SU-DHL-6 (cell line): ENCODE data around the gene CEP104.

Experiments
- H2AFZ ChIP-seq: fragments of 200-600 bp; sonication (generic); 2 replicates; pipeline ENCODE4 v1.6.1; 2014; ENCODE audit warnings: low read depth, mild to moderate bottlenecking, moderate library complexity, mixed read lengths, antibody characterized with exemption, low read length; ENCODE audit not compliant: severe bottlenecking
- H3F3A ChIP-seq: fragments of 200-600 bp; shearing (Covaris generic); 2 replicates; pipeline ENCODE4 v1.6.0; 2016; ENCODE audit warnings: antibody characterized with exemption, mild to moderate bottlenecking; ENCODE audit not compliant: insufficient read depth
- H3K27ac ChIP-seq: fragments of 200-600 bp; sonication (generic); 2 replicates; pipeline ENCODE4 v1.5.1; 2016; ENCODE audit warnings: low read depth, mild to moderate bottlenecking, low read length, moderate library complexity, mixed read lengths
- H3K27me3 ChIP-seq: fragments of 200-600 bp; sonication (generic), shearing (Covaris generic); 2 replicates; pipeline ENCODE4 v1.6.0; 2014; ENCODE audit warnings: mild to moderate bottlenecking, low read length
- H3K36me3 ChIP-seq: fragments of 200-600 bp; sonication (generic); 2 replicates; pipeline ENCODE4 v1.6.1; 2014; ENCODE audit warnings: mild to moderate bottlenecking, low read length, mixed read lengths
- H3K4me2 ChIP-seq: fragments of 300-600, 200-600 bp; shearing (Covaris generic), sonication (generic); 2 replicates; pipeline ENCODE4 v1.6.0; 2014; ENCODE audit warnings: low read length, low read depth, mild to moderate bottlenecking; ENCODE audit not compliant: poor library complexity, severe bottlenecking
- H3K4me3 ChIP-seq: fragments of 200-600 bp; sonication (generic); 2 replicates; pipeline ENCODE4 v1.5.1; 2014; ENCODE audit warnings: antibody characterized with exemption, low read length, mild to moderate bottlenecking, mixed read lengths; ENCODE audit not compliant: insufficient read depth, poor library complexity, severe bottlenecking
- H3K79me2 ChIP-seq: fragments of 200-600 bp; sonication (generic); 2 replicates; pipeline ENCODE4 v1.6.1; 2014; ENCODE audit warnings: mild to moderate bottlenecking, low read length, moderate library complexity; ENCODE audit not compliant: insufficient read depth
- H3K9ac ChIP-seq: fragments of 200-600 bp; sonication (generic); 2 replicates; pipeline ENCODE4 v1.7.0; 2014; ENCODE audit warnings: mild to moderate bottlenecking, low read length
- H3K9me2 ChIP-seq: fragments of 200-600 bp; sonication (generic); replicated peaks from 2 replicates; pipeline ENCODE4 v1.6.1; 2014; ENCODE audit warnings: low read length; ENCODE audit not compliant: insufficient read depth
- H3K9me3 ChIP-seq: fragments of 200-600 bp; sonication (generic); 2 replicates; pipeline ENCODE4 v1.6.1; 2014; ENCODE audit warnings: low read length, mixed read lengths; ENCODE audit not compliant: insufficient read depth
- H4K20me1 ChIP-seq: fragments of 200-600 bp; sonication (generic); 2 replicates; pipeline ENCODE4 v1.6.1; 2014; ENCODE audit warnings: low read depth, mild to moderate bottlenecking, antibody characterized with exemption, low read length, moderate library complexity, mixed read lengths
- EZH2phosphoT487 ChIP-seq: fragments of 200-600 bp; sonication (generic), shearing (Covaris generic); conservative IDR thresholded peaks from 2 replicates; pipeline ENCODE4 v1.6.1; 2018; ENCODE audit warnings: mild to moderate bottlenecking, antibody characterized with exemption, low read length, moderate library complexity, mixed read lengths
- TF ChIP-seq, protein P1 (sequence below): fragments of 200-600 bp; sonication (generic); IDR thresholded peaks from one replicate; pipeline ENCODE4 v1.5.1; 2017; ENCODE audit warnings: antibody characterized with exemption, mild to moderate bottlenecking, low read length, moderate library complexity; ENCODE audit not compliant: insufficient read depth, poor library complexity, severe bottlenecking

The CEP104 gene

DNA sequence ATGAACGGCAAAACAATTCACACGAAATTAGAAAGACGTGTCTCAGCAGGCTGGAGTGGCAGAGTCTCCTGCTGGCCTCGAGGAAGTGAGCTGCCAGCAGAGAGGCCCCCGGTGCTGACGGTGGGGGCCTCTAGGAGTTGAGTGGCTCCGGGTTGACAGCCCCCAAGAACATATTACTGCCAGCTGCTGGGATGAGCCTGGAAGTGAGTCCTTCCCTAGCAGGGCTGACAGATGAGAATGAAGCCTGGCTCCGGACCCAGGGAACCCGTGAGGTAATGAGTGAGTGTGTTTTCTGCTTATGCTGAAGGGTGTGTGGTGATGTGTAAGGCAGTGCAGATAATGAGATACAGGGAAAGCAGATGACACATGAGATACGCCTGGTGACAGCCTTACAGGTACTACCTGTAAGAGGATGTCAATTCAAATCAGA is 37.2 kb downstream of the CEP104 start:
- Histone ChIP-seq H3K4me2 (no peak overlapping the region), H3K27me3 (no peaks in the 10 kb centered on the region), H3F3A (no peaks in the 10 kb centered on the region), H3K79me2 (no peaks in the 10 kb centered on the region), H3K9me2 (no peaks in the 10 kb centered on the region), H3K36me3 (no peaks in the 10 kb centered on the region), H3K27ac (no peak overlapping the region), H2AFZ (no peak overlapping the region), H4K20me1 (no peaks in the 10 kb centered on the region), H3K9me3 (no peaks in the 10 kb centered on the region), H3K9ac (no peak overlapping the region), H3K4me3 (no peak overlapping the region)
- no peak for TF ChIP-seq EZH2phosphoT487
- TF ChIP-seq, protein P1, sequence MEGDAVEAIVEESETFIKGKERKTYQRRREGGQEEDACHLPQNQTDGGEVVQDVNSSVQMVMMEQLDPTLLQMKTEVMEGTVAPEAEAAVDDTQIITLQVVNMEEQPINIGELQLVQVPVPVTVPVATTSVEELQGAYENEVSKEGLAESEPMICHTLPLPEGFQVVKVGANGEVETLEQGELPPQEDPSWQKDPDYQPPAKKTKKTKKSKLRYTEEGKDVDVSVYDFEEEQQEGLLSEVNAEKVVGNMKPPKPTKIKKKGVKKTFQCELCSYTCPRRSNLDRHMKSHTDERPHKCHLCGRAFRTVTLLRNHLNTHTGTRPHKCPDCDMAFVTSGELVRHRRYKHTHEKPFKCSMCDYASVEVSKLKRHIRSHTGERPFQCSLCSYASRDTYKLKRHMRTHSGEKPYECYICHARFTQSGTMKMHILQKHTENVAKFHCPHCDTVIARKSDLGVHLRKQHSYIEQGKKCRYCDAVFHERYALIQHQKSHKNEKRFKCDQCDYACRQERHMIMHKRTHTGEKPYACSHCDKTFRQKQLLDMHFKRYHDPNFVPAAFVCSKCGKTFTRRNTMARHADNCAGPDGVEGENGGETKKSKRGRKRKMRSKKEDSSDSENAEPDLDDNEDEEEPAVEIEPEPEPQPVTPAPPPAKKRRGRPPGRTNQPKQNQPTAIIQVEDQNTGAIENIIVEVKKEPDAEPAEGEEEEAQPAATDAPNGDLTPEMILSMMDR, result no peak

DNA sequence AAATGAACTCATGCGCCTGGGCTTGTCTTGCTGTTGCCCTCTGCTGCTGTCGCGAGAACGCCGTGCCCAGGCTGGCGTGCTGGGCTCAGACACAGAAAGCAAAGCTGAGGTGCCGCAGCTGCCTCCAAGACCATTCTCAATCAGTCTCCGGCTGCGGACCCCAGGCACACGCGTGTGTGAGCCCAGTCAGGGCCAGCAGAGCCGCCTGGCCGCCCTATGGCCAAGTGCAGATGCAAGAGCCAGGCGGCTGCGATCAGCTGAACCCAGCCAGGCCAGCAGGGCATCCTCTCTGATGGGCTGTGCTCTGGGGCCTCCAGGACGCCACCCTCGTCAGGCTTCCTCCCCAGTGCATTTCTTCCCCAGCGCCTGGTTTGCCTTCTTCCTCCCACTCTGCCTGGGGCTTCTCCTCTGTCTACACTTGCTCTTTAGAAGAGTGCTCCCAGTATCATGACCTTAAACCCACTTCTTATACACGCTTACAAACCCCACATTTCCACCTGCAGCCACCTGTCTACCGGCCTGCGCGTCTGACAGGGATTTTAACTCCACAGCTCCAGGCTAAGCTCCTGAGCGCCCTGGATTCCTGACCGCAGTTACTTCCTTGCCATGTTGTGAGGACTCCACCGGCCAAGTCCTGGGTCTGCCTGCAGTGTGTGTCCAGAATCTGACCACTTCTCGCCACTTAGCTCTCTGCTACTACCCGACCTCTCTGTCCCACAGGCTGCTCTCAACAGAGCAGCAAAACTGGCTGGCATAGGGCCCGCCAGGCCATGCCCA is 39.0 kb downstream of the CEP104 start:
- Histone ChIP-seq H3K4me3 (no peak overlapping the region), H3K9ac (no peak overlapping the region), H3K9me2 (no peaks in the 10 kb centered on the region), H3F3A (no peaks in the 10 kb centered on the region), H3K36me3 (no peaks in the 10 kb centered on the region), H3K79me2 (no peaks in the 10 kb centered on the region), H4K20me1 (no peaks in the 10 kb centered on the region), H3K4me2 (no peak overlapping the region), H3K9me3 (no peaks in the 10 kb centered on the region), H3K27ac (no peak overlapping the region), H2AFZ (no peak overlapping the region), H3K27me3 (no peaks in the 10 kb centered on the region)
- no peak for TF ChIP-seq EZH2phosphoT487
- TF ChIP-seq, protein P1, result no peak

DNA sequence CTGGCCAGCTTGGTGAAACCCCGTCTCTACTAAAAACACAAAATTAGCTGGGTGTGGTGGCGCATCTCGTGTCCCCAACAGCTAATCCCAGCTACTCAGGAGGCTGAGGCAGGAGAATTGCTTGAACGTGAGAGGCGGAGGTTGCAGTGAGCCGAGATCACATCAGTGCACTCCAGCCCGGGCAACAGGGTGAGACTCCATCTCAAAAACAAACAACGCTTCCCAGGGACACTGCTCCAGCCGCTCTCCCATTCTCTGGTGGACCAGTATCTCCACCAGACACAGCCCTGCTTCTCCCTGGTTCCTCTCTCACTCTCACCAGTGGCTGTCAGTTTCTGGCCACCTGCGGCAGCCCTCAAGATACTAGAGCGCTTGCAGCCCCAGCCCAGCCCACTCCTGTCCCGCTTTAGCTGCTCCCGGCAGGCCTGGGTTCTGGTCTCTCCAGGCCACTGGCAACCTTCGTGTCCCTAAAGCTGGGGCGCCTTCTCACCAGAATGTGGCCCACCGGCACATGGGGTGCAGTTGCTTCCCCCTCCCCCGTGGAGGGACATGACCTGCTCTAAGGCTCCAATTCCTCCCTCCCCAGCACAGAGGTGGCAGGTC is 39.8 kb downstream of the CEP104 start:
- Histone ChIP-seq H3K4me3 (no peak overlapping the region), H3K9me2 (no peaks in the 10 kb centered on the region), H3K9me3 (no peaks in the 10 kb centered on the region), H3K9ac (no peak overlapping the region), H4K20me1 (no peaks in the 10 kb centered on the region), H3K79me2 (no peaks in the 10 kb centered on the region), H3K27ac (no peak overlapping the region), H3F3A (no peaks in the 10 kb centered on the region), H3K36me3 (no peaks in the 10 kb centered on the region), H3K4me2 (no peak overlapping the region), H2AFZ (no peak overlapping the region), H3K27me3 (no peaks in the 10 kb centered on the region)
- TF ChIP-seq, protein P1, result no peak
